HL-60 (cell line): ENCODE results near the gene IQCB1.
"Not testable (repeated sequence)": the region's sequence is repeated elsewhere in the genome, so short reads cannot be mapped to it uniquely, and the experiment has no call there.

ENCODE experiments used
- DNase-seq, 2 experiments: peaks; one replicate each; pipeline ENCODE4 v3.0.0-alpha.2; 2010 to 2020; ENCODE audit warnings: low read depth in 1 of 2, low spot score in 1 of 2
- H3K27ac ChIP-seq: fragments of 250-450 bp; sonication (Bioruptor Pico); replicated peaks from 2 replicates; pipeline ENCODE4 v1.5.1; 2020; ENCODE audit warnings: mild to moderate bottlenecking, moderate library complexity
- H3K27me3 ChIP-seq: fragments of 250-450 bp; sonication (Bioruptor Pico); 2 replicates; pipeline ENCODE4 v1.5.1; 2021; ENCODE audit warnings: mild to moderate bottlenecking, moderate library complexity; ENCODE audit not compliant: insufficient read depth, poor library complexity, severe bottlenecking
- H3K4me3 ChIP-seq: replicated peaks from 2 replicates; pipeline ENCODE4 v1.5.1; 2011; ENCODE audit warnings: mild to moderate bottlenecking, control low read depth, low read length; ENCODE audit not compliant: insufficient read depth
- GABPA ChIP-seq: IDR thresholded peaks from 2 replicates; pipeline ENCODE4 v1.6.1; 2012; ENCODE audit warnings: low read depth
- POLR2AphosphoS5 ChIP-seq: IDR thresholded peaks from 2 replicates; pipeline ENCODE4 v1.6.1; 2012; ENCODE audit warnings: low read depth
- SPI1 ChIP-seq: IDR thresholded peaks from 2 replicates; pipeline ENCODE4 v1.6.1; 2012; ENCODE audit warnings: low read depth, mild to moderate bottlenecking, borderline replicate concordance
- TF ChIP-seq, protein P1 (sequence below): IDR thresholded peaks from one replicate; pipeline ENCODE4 v1.5.1; 2011; ENCODE audit warnings: low read length, control low read depth, inconsistent platforms; ENCODE audit not compliant: insufficient read depth
- TF ChIP-seq, protein P2 (sequence below): IDR thresholded peaks from 2 replicates; pipeline ENCODE4 v1.6.1; 2012; ENCODE audit warnings: low read depth; ENCODE audit not compliant: insufficient replicate concordance

IQCB1 gene

DNA sequence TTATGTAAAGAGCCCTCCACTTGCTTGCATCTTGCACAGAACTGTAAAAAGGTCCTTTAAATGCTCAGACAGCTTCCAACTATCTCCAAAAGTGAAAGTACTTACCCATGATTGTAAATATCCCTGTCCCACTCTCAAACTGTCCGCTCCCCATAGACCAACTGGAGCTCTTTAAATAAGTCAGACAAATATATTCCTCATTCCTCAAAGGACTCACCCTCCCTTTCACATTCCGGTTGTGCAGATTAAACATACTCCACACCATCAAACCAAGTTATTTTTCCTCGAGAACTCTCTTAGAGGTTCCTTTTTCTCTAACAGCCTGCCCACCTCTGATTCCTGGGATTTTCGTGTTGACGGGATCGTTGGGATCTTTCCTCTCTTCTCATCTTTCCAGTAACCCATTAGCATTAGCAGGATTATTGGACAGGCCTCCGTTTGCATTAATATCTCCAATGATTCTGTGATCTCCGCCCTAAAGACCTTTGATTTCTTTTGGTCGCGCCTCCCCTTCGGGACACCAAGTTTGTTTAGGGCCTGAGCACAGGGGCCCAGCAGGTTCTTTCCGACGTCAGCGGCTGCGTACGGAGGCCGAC is 86.1 kb downstream of the IQCB1 start:
- Histone ChIP-seq H3K4me3 (peak overlapping the region; percentile 87), H3K27ac (peak overlapping the region; percentile 93), H3K27me3 (no peaks in the 10 kb centered on the region)
- TF ChIP-seq POLR2AphosphoS5 (no peak), GABPA (no peak), SPI1 (no peak)
- TF ChIP-seq, protein P1, sequence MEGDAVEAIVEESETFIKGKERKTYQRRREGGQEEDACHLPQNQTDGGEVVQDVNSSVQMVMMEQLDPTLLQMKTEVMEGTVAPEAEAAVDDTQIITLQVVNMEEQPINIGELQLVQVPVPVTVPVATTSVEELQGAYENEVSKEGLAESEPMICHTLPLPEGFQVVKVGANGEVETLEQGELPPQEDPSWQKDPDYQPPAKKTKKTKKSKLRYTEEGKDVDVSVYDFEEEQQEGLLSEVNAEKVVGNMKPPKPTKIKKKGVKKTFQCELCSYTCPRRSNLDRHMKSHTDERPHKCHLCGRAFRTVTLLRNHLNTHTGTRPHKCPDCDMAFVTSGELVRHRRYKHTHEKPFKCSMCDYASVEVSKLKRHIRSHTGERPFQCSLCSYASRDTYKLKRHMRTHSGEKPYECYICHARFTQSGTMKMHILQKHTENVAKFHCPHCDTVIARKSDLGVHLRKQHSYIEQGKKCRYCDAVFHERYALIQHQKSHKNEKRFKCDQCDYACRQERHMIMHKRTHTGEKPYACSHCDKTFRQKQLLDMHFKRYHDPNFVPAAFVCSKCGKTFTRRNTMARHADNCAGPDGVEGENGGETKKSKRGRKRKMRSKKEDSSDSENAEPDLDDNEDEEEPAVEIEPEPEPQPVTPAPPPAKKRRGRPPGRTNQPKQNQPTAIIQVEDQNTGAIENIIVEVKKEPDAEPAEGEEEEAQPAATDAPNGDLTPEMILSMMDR = no peak
- TF ChIP-seq, protein P2, sequence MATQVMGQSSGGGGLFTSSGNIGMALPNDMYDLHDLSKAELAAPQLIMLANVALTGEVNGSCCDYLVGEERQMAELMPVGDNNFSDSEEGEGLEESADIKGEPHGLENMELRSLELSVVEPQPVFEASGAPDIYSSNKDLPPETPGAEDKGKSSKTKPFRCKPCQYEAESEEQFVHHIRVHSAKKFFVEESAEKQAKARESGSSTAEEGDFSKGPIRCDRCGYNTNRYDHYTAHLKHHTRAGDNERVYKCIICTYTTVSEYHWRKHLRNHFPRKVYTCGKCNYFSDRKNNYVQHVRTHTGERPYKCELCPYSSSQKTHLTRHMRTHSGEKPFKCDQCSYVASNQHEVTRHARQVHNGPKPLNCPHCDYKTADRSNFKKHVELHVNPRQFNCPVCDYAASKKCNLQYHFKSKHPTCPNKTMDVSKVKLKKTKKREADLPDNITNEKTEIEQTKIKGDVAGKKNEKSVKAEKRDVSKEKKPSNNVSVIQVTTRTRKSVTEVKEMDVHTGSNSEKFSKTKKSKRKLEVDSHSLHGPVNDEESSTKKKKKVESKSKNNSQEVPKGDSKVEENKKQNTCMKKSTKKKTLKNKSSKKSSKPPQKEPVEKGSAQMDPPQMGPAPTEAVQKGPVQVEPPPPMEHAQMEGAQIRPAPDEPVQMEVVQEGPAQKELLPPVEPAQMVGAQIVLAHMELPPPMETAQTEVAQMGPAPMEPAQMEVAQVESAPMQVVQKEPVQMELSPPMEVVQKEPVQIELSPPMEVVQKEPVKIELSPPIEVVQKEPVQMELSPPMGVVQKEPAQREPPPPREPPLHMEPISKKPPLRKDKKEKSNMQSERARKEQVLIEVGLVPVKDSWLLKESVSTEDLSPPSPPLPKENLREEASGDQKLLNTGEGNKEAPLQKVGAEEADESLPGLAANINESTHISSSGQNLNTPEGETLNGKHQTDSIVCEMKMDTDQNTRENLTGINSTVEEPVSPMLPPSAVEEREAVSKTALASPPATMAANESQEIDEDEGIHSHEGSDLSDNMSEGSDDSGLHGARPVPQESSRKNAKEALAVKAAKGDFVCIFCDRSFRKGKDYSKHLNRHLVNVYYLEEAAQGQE = no peak
- DNase-seq = peak in 1 of 2 experiments; percentile 62

DNA sequence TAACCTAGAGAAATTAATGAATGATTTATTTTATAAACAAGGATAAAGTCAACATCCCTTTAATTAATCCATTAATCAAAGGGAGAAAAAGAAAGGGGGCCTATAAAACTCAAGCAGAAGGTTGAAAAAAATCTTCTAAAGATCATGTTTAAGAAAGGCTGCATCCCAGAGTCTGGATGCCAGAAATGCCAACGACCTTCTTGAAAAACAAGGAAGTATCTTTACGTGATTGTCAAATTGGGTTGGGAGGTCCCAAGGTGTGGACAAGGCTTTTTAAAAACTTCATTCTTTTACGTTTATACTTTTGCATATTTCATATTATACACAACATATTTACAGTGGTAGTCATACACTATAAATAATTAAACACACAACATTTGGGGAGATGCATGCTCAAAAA is 86.9 kb downstream of the IQCB1 start:
- TF ChIP-seq, protein P1 = no peak
- TF ChIP-seq, protein P2 = no peak
- TF ChIP-seq POLR2AphosphoS5 = no peak
- no peak for TF ChIP-seq GABPA
- TF ChIP-seq SPI1 = no peak
- Histone ChIP-seq H3K27ac (no peak overlapping the region), H3K27me3 (no peaks in the 10 kb centered on the region), H3K4me3 (peak overlapping the region; percentile 87)
- no peak for DNase-seq

DNA sequence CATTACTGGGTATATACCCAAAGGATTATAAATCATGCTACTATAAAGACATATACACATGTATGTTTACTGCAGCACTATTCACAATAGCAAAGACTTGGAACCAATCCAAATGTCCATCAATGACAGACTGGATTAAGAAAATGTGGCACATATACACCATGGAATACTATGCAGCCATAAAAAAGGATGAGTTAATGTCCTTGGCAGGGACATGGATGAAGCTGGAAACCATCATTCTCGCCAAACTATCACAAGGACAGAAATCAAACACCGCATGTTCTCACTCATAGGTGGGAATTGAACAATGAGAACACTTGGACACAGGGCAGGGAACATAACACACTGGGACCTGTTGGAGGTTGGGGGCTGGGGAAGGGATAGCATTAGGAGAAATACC is 91.8 kb downstream of the IQCB1 start:
- not testable (repeated sequence) for H3K27ac ChIP-seq, DNase-seq, H3K27me3 ChIP-seq, H3K4me3 ChIP-seq

DNA sequence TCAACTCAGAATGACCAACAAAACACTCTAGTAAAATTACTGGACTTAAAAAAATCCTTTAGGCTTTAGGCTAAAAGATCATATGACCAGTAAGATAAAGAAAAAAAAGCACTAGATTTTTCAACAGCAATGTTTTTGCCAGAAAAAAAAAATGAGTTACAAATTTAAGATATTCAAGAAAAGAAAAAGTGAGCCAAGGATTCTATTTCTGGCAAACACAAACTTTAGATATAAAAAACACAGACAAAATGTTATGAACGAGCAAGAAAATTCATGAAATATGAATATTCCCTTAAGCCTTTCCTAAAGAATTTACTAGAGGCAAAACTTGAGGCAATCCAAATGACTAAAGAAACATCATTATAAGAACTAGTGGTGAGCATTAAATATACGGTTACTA is 94.0 kb downstream of the IQCB1 start:
- TF ChIP-seq POLR2AphosphoS5 (no peak), GABPA (no peak), SPI1 (no peak)
- TF ChIP-seq, protein P1 = no peak
- TF ChIP-seq, protein P2 = no peak
- Histone ChIP-seq H3K4me3 (no peak overlapping the region), H3K27me3 (no peaks in the 10 kb centered on the region), H3K27ac (no peak overlapping the region)
- no peak for DNase-seq
